ENCODE results near the gene OR56A1. TPM values are rescaled to one million over a fixed set of nuclear protein-coding genes. Genes with fewer than 3 reads are reported as not detected.

Gene OR56A1
- total and polyA plus RNA-seq, 8 donors, result not detected

- ATAC-seq, result no peak
- no peak for TF ChIP-seq CTCF (IDR thresholded peaks at IDR 0.05)
- intact Hi-C loops (cut with DNase I), result no loop called here
These were observed 18.4 kb downstream of the OR56A1 start for GRCh38 chr11:6012035-6012668.

GRCh38 chr11:6006846-6007245, 23.7 kb downstream of the OR56A1 start, which contains the start of gene OR56A4:
OR56A4 (minus strand) TSS chr11:6006946; CDS start chr11:6002992, 3,954 bp downstream.
- H3K27me3 ChIP-seq, result no peaks in the 10 kb centered on the region
- ATAC-seq, result no peak
- intact Hi-C loops (cut with DNase I), result no loop called here
- no peak for TF ChIP-seq CTCF (IDR thresholded peaks at IDR 0.05)
- no peak within 1 kb of the TSS for H3K4me3 ChIP-seq
- H3K27ac ChIP-seq, result no peak within 1 kb of the TSS
- no peak for DNase-seq
- no peak for FAIRE-seq
- H3K9me3 ChIP-seq, result no peaks in the 10 kb centered on the region
- H3K36me3 ChIP-seq, result no peaks in the 10 kb centered on the region
- H3K4me1 ChIP-seq, result no peaks in the 10 kb centered on the region

More at GRCh38 chr11:6012035-6012668, 18.4 kb downstream of the OR56A1 start:
- Histone ChIP-seq H3K9me3 (no peaks in the 10 kb centered on the region), H3K36me3 (no peaks in the 10 kb centered on the region), H3K27ac (no peak overlapping the region), H3K27me3 (no peaks in the 10 kb centered on the region), H3K4me1 (no peaks in the 10 kb centered on the region), H3K4me3 (no peak overlapping the region)
- WGBS, 2 donors, result 72 to 74% methylated on average over 4 of the region's 4 CpGs
- FAIRE-seq, result no peak
- no peak for DNase-seq

- no peak for DNase-seq
- no peak for FAIRE-seq
- no peak overlapping the region for H3K27ac ChIP-seq
- no peak overlapping the region for H3K4me3 ChIP-seq
- no peaks in the 10 kb centered on the region for H3K9me3 ChIP-seq
- ATAC-seq, result no peak
- intact Hi-C loops (cut with DNase I), result no loop called here
- H3K27me3 ChIP-seq, result no peaks in the 10 kb centered on the region
- no peaks in the 10 kb centered on the region for H3K36me3 ChIP-seq
- TF ChIP-seq CTCF (IDR thresholded peaks at IDR 0.05), result no peak
- H3K4me1 ChIP-seq, result no peaks in the 10 kb centered on the region
These were observed 24.2 kb downstream of the OR56A1 start for GRCh38 chr11:6006395-6006794.

GRCh38 chr11:6002202-6002699, 28.3 kb downstream of the OR56A1 start:
- Histone ChIP-seq H3K4me1 (no peaks in the 10 kb centered on the region), H3K36me3 (no peaks in the 10 kb centered on the region), H3K27me3 (no peaks in the 10 kb centered on the region), H3K27ac (no peak overlapping the region), H3K4me3 (no peak overlapping the region), H3K9me3 (no peaks in the 10 kb centered on the region)
- DNase-seq, result no peak
- intact Hi-C loops (cut with DNase I), result no loop called here
- WGBS, 2 donors, result 64 to 72% methylated on average over 7 of the region's 7 CpGs
- FAIRE-seq, result no peak
- no peak for TF ChIP-seq CTCF (IDR thresholded peaks at IDR 0.05)
- no peak for ATAC-seq

GRCh38 chr11:5994791-5995190, 35.8 kb downstream of the OR56A1 start:
- no peak for FAIRE-seq
- H3K36me3 ChIP-seq, result no peaks in the 10 kb centered on the region
- ATAC-seq, result no peak
- H3K27me3 ChIP-seq, result no peaks in the 10 kb centered on the region
- H3K27ac ChIP-seq, result no peak overlapping the region
- TF ChIP-seq CTCF (IDR thresholded peaks at IDR 0.05), result no peak
- no peak for DNase-seq
- no peak overlapping the region for H3K4me3 ChIP-seq
- 80 to 85% methylated on average over 14 of the region's 14 CpGs for WGBS, 2 donors
- H3K9me3 ChIP-seq, result no peaks in the 10 kb centered on the region
- H3K4me1 ChIP-seq, result no peaks in the 10 kb centered on the region
- intact Hi-C loops (cut with DNase I), result loop anchor here in 1 of 3 donors (10.0 kb wide), 1 partner anchor 360 kb away; no protein-coding TSS in a partner anchor

Measured in pancreas (tissue), 10 donors.